Common myeloid progenitor, CD34-positive (primary cell): ENCODE data around the gene ETNK2.

Source experiments
- CTCF ChIA-PET: fragments of 350-600 bp; sonication (Branson Sonifier 250); formaldehyde crosslinking; loops from one replicate; lab custom pipeline; 2021; ENCODE audit warnings: antibody characterized with exemption; lab: Charles Lee
- POLR2A ChIA-PET: fragments of 350-600 bp; sonication (Branson Sonifier 250); formaldehyde crosslinking; loops from one replicate; lab custom pipeline; 2021; ENCODE audit warnings: antibody characterized with exemption; lab: Charles Lee
- DNase-seq, 3 donors: peaks; one replicate each; pipeline versions ENCODE4 v3.0.0 to v3.0.0-alpha.2; 2013
- H3K27ac ChIP-seq, 2 experiments: 1 replicate in 1 of 2; 2 replicates in 1 of 2; pipeline ENCODE4 v1.7.0; 2013; ENCODE audit warnings: inconsistent platforms in 2 of 2, low read length in 2 of 2, mild to moderate bottlenecking in 2 of 2, low read depth in 1 of 2, moderate library complexity in 1 of 2; ENCODE audit not compliant: severe bottlenecking in 2 of 2, insufficient read depth in 1 of 2, poor library complexity in 1 of 2
- H3K27me3 ChIP-seq, 5 experiments: replicated peaks in 2 of 5; 1 replicate in 3 of 5; 2 replicates in 2 of 5; pipeline versions ENCODE4 v1.6.1 to v1.7.0; 2013; ENCODE audit warnings: low read length in 4 of 5, mild to moderate bottlenecking in 2 of 5, moderate library complexity in 2 of 5, inconsistent platforms in 1 of 5; ENCODE audit not compliant: insufficient read depth in 5 of 5, control insufficient read depth in 4 of 5
- H3K36me3 ChIP-seq, 4 experiments: 1 replicate in 2 of 4; 2 replicates in 2 of 4; pipeline versions ENCODE4 v1.6.1 to v1.7.0; 2013; ENCODE audit warnings: low read length in 3 of 4, control low read depth in 1 of 4, mild to moderate bottlenecking in 1 of 4; ENCODE audit not compliant: control insufficient read depth in 4 of 4, insufficient read depth in 4 of 4
- H3K4me1 ChIP-seq, 4 experiments: 1 replicate in 3 of 4; 2 replicates in 1 of 4; pipeline versions ENCODE4 v1.6.1 to v1.7.1; 2013; ENCODE audit warnings: low read length in 3 of 4, mild to moderate bottlenecking in 3 of 4, control low read depth in 1 of 4, inconsistent platforms in 1 of 4, moderate library complexity in 1 of 4; ENCODE audit not compliant: control insufficient read depth in 4 of 4, insufficient read depth in 4 of 4; ENCODE audit errors: control extremely low read depth in 1 of 4
- H3K4me3 ChIP-seq, 7 experiments: 1 replicate in 4 of 7; 2 replicates in 3 of 7; pipeline versions ENCODE4 v1.5.1 to v1.7.0; 2013; ENCODE audit warnings: mild to moderate bottlenecking in 7 of 7, low read length in 6 of 7, moderate library complexity in 6 of 7, inconsistent platforms in 2 of 7, low read depth in 2 of 7, control low read depth in 1 of 7; ENCODE audit not compliant: insufficient read depth in 4 of 7, control insufficient read depth in 1 of 7; ENCODE audit errors: extremely low read depth in 1 of 7
- H3K9me3 ChIP-seq, 5 experiments: 1 replicate in 4 of 5; 2 replicates in 1 of 5; pipeline versions ENCODE4 v1.6.1 to v1.7.1; 2013; ENCODE audit warnings: low read length in 4 of 5, mild to moderate bottlenecking in 2 of 5, inconsistent platforms in 1 of 5, low read depth in 1 of 5, moderate library complexity in 1 of 5; ENCODE audit not compliant: control insufficient read depth in 4 of 5, insufficient read depth in 2 of 5; ENCODE audit errors: control extremely low read depth in 1 of 5
- WGBS: methylation state at CpG from one replicate; pipeline ENCODE4 v1.1.5; 2013; ENCODE audit not compliant: insufficient coverage; 5-methylcytosine and 5-hydroxymethylcytosine counted together

Gene ETNK2

GRCh38 chr1:204123376-204123775, 28.5 kb downstream of the ETNK2 start:
- Histone ChIP-seq H3K27me3 (peaks cover 0 to under 1% (median 0%) of the 10 kb centered on the region in 5 experiments), H3K4me3 (no peak overlapping the region), H3K27ac (no peak overlapping the region), H3K9me3 (no peaks in the 10 kb centered on the region), H3K4me1 (no peaks in the 10 kb centered on the region), H3K36me3 (no peaks in the 10 kb centered on the region)
- POLR2A ChIA-PET = no interaction called here
- DNase-seq = peak in 2 of 3 donors; percentile 28 to 42
- CTCF ChIA-PET = interaction anchor here (0.8 to 19.0 kb wide), 4 partner anchors 10 to 263 kb away, joined by 4 to 322 read pairs (median 4); no protein-coding TSS in a partner anchor
- WGBS = 85% methylated on average over 8 of the region's 9 CpGs

DNA sequence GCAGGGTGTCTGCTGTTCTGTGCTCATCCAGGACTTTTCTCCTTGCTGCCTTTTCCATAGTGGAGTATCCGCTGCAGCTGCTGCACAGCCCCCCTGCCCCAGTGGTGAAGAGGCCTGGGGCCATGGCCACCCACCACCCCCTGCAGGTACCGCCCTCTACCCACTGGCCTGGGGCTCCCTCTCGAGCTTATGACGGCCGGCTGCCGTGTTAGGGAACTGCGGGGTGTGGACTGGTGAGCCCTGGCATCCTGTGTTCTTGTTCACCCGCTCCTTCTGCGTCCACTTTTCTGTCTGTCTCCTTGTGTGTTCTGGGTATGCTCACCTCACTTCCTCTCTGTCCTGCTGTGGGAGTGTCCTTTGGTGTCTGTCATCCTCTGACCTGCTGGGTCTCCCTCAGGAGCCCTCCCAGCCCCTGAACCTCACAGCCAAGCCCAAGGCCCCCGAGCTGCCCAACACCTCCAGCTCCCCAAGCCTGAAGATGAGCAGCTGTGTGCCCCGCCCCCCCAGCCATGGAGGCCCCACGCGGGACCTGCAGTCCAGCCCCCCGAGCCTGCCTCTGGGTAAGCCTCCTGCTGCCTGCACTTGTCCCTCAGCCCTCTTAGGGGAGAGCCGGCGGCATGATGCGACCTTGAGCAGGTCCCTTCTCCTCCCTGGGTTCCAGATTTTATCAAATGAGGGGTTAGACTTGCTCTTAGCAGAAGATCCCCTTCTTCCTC, 29.8 kb downstream of the ETNK2 start:
- H3K4me3 ChIP-seq = no peak overlapping the region
- H3K36me3 ChIP-seq = no peaks in the 10 kb centered on the region
- H3K9me3 ChIP-seq = no peaks in the 10 kb centered on the region
- WGBS = 98% methylated on average over 16 of the region's 17 CpGs
- POLR2A ChIA-PET = no interaction called here
- H3K27me3 ChIP-seq = peaks cover 0 to 2% (median 0%) of the 10 kb centered on the region in 5 experiments
- CTCF ChIA-PET = interaction anchor here (0.6 to 19.0 kb wide), 4 partner anchors 12 to 1246 kb away, joined by 3 to 322 read pairs (median 4); no protein-coding TSS in a partner anchor
- DNase-seq = no peak
- no peak overlapping the region for H3K27ac ChIP-seq
- no peaks in the 10 kb centered on the region for H3K4me1 ChIP-seq

GRCh38 chr1:204116539-204116938, 35.3 kb downstream of the ETNK2 start:
- peaks cover 0 to 11% (median 6%) of the 10 kb centered on the region in 4 experiments for H3K4me1 ChIP-seq
- no peak for DNase-seq
- H3K27ac ChIP-seq = no peak overlapping the region
- H3K4me3 ChIP-seq = no peak overlapping the region
- ChIA-PET CTCF (interaction anchor here (0.7 to 19.0 kb wide), 3 partner anchors 9 to 245 kb away, joined by 3 to 322 read pairs (median 4); no protein-coding TSS in a partner anchor), POLR2A (no interaction called here)
- no peaks in the 10 kb centered on the region for H3K36me3 ChIP-seq
- 96% methylated on average over 4 of the region's 4 CpGs for WGBS
- H3K27me3 ChIP-seq = peaks cover 0 to 2% (median 0%) of the 10 kb centered on the region in 5 experiments
- no peaks in the 10 kb centered on the region for H3K9me3 ChIP-seq

DNA sequence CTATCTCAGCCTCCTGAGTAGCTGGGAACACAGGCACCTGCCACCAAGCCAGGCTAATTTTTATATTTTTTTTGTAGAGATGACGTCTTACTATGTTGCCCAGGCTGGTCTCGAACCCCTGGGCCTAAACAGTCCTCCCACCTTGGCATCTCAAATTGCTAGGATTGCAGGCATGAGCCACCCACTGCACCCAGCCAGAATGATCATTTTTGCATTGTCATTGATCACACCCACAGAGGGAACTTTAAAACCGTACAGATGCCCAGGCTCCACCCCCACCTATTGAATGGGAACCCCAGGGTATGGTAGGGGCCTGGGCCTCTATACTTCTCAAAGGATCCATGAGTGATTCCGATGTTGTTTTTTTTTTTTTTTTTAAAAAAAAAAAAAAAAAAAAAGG, 36.7 kb downstream of the ETNK2 start:
- Histone ChIP-seq H3K4me1 (peaks cover 0 to 11% (median 6%) of the 10 kb centered on the region in 4 experiments), H3K27ac (no peak overlapping the region), H3K4me3 (no peak overlapping the region), H3K36me3 (no peaks in the 10 kb centered on the region), H3K9me3 (no peaks in the 10 kb centered on the region), H3K27me3 (peaks cover 0 to 3% (median 0%) of the 10 kb centered on the region in 5 experiments)
- ChIA-PET CTCF (interaction anchor here (0.7 kb wide), 1 partner anchor 14 kb away, joined by 3 read pairs; no protein-coding TSS in a partner anchor), POLR2A (interaction anchor here (0.6 kb wide), 1 partner anchor 677 kb away, joined by 3 read pairs; no protein-coding TSS in a partner anchor)
- 71% methylated on average over 2 of the region's 4 CpGs for WGBS
- peak in 2 of 3 donors; percentile 37 to 51 for DNase-seq

DNA sequence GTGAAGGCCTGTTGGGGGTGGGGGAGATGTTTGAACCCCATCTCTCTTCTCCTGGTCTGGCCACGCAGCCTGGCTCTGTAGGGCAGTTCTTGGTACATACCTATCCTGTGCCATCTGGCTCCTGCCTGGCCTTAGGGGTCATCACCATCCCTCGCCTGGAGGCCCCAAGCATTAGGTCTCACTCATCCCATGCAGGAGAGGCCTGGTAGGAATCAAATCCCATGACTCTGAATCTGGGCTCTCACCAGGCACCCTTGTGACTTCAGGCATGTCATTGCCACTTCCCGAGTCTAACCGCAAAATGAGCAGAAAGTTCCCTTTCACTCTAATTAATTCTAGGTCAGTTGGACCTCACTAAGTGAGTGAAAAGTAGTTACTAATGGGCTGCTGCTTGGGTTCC, 37.2 kb downstream of the ETNK2 start:
- POLR2A ChIA-PET = interaction anchor here (0.6 kb wide), 2 partner anchors 38 to 677 kb away, joined by 3 read pairs; partner anchors contain the start of gene ETNK2
- CTCF ChIA-PET = interaction anchor here (1.1 kb wide), 1 partner anchor 13 kb away, joined by 4 read pairs; no protein-coding TSS in a partner anchor
- no peaks in the 10 kb centered on the region for H3K9me3 ChIP-seq
- WGBS = 74% methylated on average over 3 of the region's 4 CpGs
- DNase-seq = peak in 2 of 3 donors; percentile 59 to 68
- H3K27ac ChIP-seq = no peak overlapping the region
- peaks cover 0 to 11% (median 6%) of the 10 kb centered on the region in 4 experiments for H3K4me1 ChIP-seq
- no peaks in the 10 kb centered on the region for H3K36me3 ChIP-seq
- no peak overlapping the region for H3K4me3 ChIP-seq
- H3K27me3 ChIP-seq = peaks cover 0 to 3% (median 0%) of the 10 kb centered on the region in 5 experiments

DNA sequence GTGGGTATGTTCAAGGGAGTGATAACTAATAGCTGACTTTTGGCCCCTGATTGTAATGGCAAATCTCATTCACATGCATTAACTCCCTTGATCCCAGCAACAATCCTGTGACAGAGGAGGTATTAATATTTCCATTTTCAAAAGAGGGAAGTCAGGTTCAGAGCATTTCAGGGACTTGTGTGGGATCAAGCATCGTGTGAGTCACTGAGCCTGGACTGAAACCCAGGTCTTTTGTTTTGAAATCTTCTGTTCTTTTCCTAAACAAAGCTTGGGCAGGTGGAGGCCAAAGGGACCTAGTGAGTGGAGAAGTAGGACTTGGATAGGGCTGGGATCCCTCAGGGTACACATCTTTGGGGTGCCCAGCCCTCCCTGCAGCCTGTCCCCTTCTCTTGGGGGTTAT, 37.9 kb downstream of the ETNK2 start:
- no peaks in the 10 kb centered on the region for H3K9me3 ChIP-seq
- H3K27ac ChIP-seq = no peak overlapping the region
- H3K27me3 ChIP-seq = peaks cover 0 to 3% (median 0%) of the 10 kb centered on the region in 5 experiments
- WGBS = 83% methylated on average over 1 of the region's 1 CpG
- peak in 1 of 3 donors; percentile 19 for DNase-seq
- peaks cover 0 to 13% (median 8%) of the 10 kb centered on the region in 4 experiments for H3K4me1 ChIP-seq
- ChIA-PET POLR2A (no interaction called here), CTCF (interaction anchor here (1.0 to 1.8 kb wide), 4 partner anchors 10 to 243 kb away, joined by 3 to 5 read pairs (median 4); no protein-coding TSS in a partner anchor)
- no peak overlapping the region for H3K4me3 ChIP-seq
- no peaks in the 10 kb centered on the region for H3K36me3 ChIP-seq
